Measurements from ENCODE around the gene ANKRD35.
"Not testable (repeated sequence)": the region's sequence is repeated elsewhere in the genome, so short reads cannot be mapped to it uniquely, and the experiment has no call there.

ANKRD35 gene

GRCh38 chr1:145885738-145886287 lies at the start of gene ANKRD35:
Gene ANKRD35, minus strand, starts transcription at chr1:145885866. Its CDS starts 108 bp downstream, at chr1:145885758.
- peak; percentile 90 for DNase-seq

GRCh38 chr1:145932522-145933009 lies 46.9 kb upstream of the ANKRD35 start:
- not testable (repeated sequence) for DNase-seq

- peak; percentile 26 for DNase-seq
Measured at GRCh38 chr1:145927916-145928643, 42.4 kb upstream of the ANKRD35 start.

- peak; percentile 99 for DNase-seq
Measured at GRCh38 chr1:145927063-145927886, 41.6 kb upstream of the ANKRD35 start, which contains the start of gene RBM8A. Gene RBM8A, minus strand, starts transcription at chr1:145927484. Its CDS starts 58 bp downstream, at chr1:145927426.

- DNase-seq: no peak
Measured at GRCh38 chr1:145926686-145927062, 41.0 kb upstream of the ANKRD35 start.

- DNase-seq: no peak
Measured at GRCh38 chr1:145922266-145922665, 36.6 kb upstream of the ANKRD35 start.

GRCh38 chr1:145920297-145920696 lies 34.6 kb upstream of the ANKRD35 start:
- not testable (repeated sequence) for DNase-seq

GRCh38 chr1:145918992-145919939 lies 33.6 kb upstream of the ANKRD35 start:
- DNase-seq: peak; percentile 69

GRCh38 chr1:145918144-145918991 lies 32.7 kb upstream of the ANKRD35 start, which contains the start of gene PEX11B:
Gene PEX11B, minus strand, starts transcription at chr1:145918717. Its CDS starts 29 bp downstream, at chr1:145918688.
- DNase-seq: peak; percentile 90

GRCh38 chr1:145917595-145917994 lies 31.9 kb upstream of the ANKRD35 start:
- no peak for DNase-seq

GRCh38 chr1:145916745-145917144 lies 31.1 kb upstream of the ANKRD35 start:
- no peak for DNase-seq

- DNase-seq: no peak
Measured at GRCh38 chr1:145912128-145912641, 26.5 kb upstream of the ANKRD35 start.

- no peak for DNase-seq
Measured at GRCh38 chr1:145908653-145909052, 23.0 kb upstream of the ANKRD35 start.

GRCh38 chr1:145906954-145907753 lies 21.5 kb upstream of the ANKRD35 start:
- no peak for DNase-seq

GRCh38 chr1:145901312-145902021 lies 15.8 kb upstream of the ANKRD35 start:
- DNase-seq: no peak

GRCh38 chr1:145898756-145899155 lies 13.1 kb upstream of the ANKRD35 start:
- no peak for DNase-seq

- no peak for DNase-seq
Measured at GRCh38 chr1:145897969-145898368, 12.3 kb upstream of the ANKRD35 start.

GRCh38 chr1:145895471-145895870 lies 9.8 kb upstream of the ANKRD35 start:
- DNase-seq: no peak

GRCh38 chr1:145893306-145894055 lies 7.8 kb upstream of the ANKRD35 start:
- DNase-seq: no peak

Data from NCI-H146 (cell line).